A549 (cell line): ENCODE data around the gene EFEMP2. TPM values are rescaled to one million over a fixed set of nuclear protein-coding genes. Genes with fewer than 3 reads are reported as not detected.

Experiments used
- ATAC-seq, 2 experiments: fragments of 200-7000 bp in 1 of 2; fragments of >200 bp in 1 of 2; cut with Nextera tagmentation in 1 of 2; cut with Tn5 transposase in 1 of 2; 3 replicates each; pipeline versions ENCODE4 v1.8.0 to v1.9.1; 2018 to 2020; ENCODE audit warnings: mild to moderate bottlenecking in 1 of 2, moderate library complexity in 1 of 2
- CTCF ChIA-PET: fragments of 300-600 bp; sonication (Branson Sonifier 250); formaldehyde crosslinking; extraction: SDS; loops from one replicate; lab custom pipeline; 2021; ENCODE audit warnings: antibody characterized with exemption, inconsistent platforms; lab: Yijun Ruan, JAX
- POLR2A ChIA-PET: fragments of 350-600 bp; formaldehyde crosslinking; extraction: SDS; loops from one replicate; lab custom pipeline; 2021; ENCODE audit warnings: antibody characterized with exemption, inconsistent platforms; lab: Yijun Ruan, JAX
- DNase-seq, 2 experiments: peaks; one replicate each; pipeline versions ENCODE4 v3.0.0 to v3.0.0-alpha.2; 2011 to 2016; ENCODE audit warnings: low read depth in 1 of 2, low spot score in 1 of 2
- FAIRE-seq: peaks from 2 replicates; lab custom pipeline; 2011; peaks lifted over from hg19 to GRCh38; lab: Jason Lieb, UNC
- H3K27ac ChIP-seq, 2 experiments: fragments of >200 bp; sonication (Bioruptor Twin); formaldehyde crosslinking; 3 replicates each; pipeline ENCODE4 v1.5.1; 2016 to 2017
- H3K4me1 ChIP-seq: fragments of >200 bp; sonication (Bioruptor Twin); formaldehyde crosslinking; 3 replicates; pipeline ENCODE4 v1.6.1; 2016
- H3K4me2 ChIP-seq: fragments of >200 bp; sonication (Bioruptor Twin); formaldehyde crosslinking; 3 replicates; pipeline ENCODE4 v1.6.1; 2016
- H3K4me3 ChIP-seq: fragments of >200 bp; sonication (Bioruptor Twin); formaldehyde crosslinking; 3 replicates; pipeline ENCODE4 v1.5.1; 2016
- H3K9me3 ChIP-seq: fragments of >200 bp; sonication (Bioruptor Twin); formaldehyde crosslinking; 3 replicates; pipeline ENCODE4 v1.6.1; 2016
- CEBPB ChIP-seq, 2 experiments: fragments of >200 bp in 1 of 2; sonication (Bioruptor Twin) in 1 of 2; formaldehyde crosslinking in 1 of 2; IDR thresholded peaks; 2 replicates each; pipeline ENCODE4 v1.6.1; 2012 to 2016
- EHMT2 ChIP-seq: fragments of 200-600 bp; sonication (generic); IDR thresholded peaks from 2 replicates; pipeline ENCODE4 v1.6.1; 2016; ENCODE audit warnings: antibody characterized with exemption, low read depth, mild to moderate bottlenecking, moderate library complexity
- EP300 ChIP-seq, 2 experiments: fragments of >200 bp; sonication (Bioruptor Twin); formaldehyde crosslinking; IDR thresholded peaks; 2 replicates in 1 of 2; 3 replicates in 1 of 2; pipeline ENCODE4 v1.6.1; 2016 to 2017
- FOSB ChIP-seq: fragments of 250-450 bp; sonication (Bioruptor Pico); IDR thresholded peaks from 2 replicates; pipeline ENCODE4 v1.5.0; 2020; ENCODE audit warnings: mild to moderate bottlenecking, moderate library complexity
- GATA3 ChIP-seq: IDR thresholded peaks from 2 replicates; pipeline ENCODE4 v1.6.1; 2012; ENCODE audit warnings: borderline replicate concordance
- MAFK ChIP-seq: fragments of 450-650 bp; IDR thresholded peaks from 2 replicates; pipeline ENCODE4 v1.6.1; 2014; ENCODE audit not compliant: partially characterized antibody
- PHF8 ChIP-seq: fragments of 200-600 bp; sonication (generic); IDR thresholded peaks from 2 replicates; pipeline ENCODE4 v1.6.1; 2016; ENCODE audit warnings: low read depth, mild to moderate bottlenecking, antibody characterized with exemption, moderate library complexity, borderline replicate concordance
- WGBS: methylation state at CpG from one replicate; pipeline ENCODE4 v1.1.6; 2017; ENCODE audit errors: missing lambda C conversion rate; 5-methylcytosine and 5-hydroxymethylcytosine counted together
- polyA plus RNA-seq, 4 experiments: library from polyadenylated mRNA; depleted of rRNA in 3 of 4; stranded (reverse); fragments of >200 nt; fragmentation: RNase III in 1 of 4; extraction: RNeasy Plus Mini Kit Qiagen cat#74134 plus additional on column Dnase treatment in 1 of 4; gene quantifications; 2 replicates in 3 of 4; 3 replicates in 1 of 4; pipeline ENCODE4 v1.2.3, GENCODE V29; 2011 to 2017
- TF ChIP-seq, protein P1 (sequence below): fragments of >200 bp; sonication (Bioruptor Twin); formaldehyde crosslinking; IDR thresholded peaks from 2 replicates; pipeline ENCODE4 v1.6.1; 2016
- TF ChIP-seq, protein P2 (sequence below): IDR thresholded peaks from 2 replicates; pipeline ENCODE4 v1.6.1; 2012; ENCODE audit warnings: low read depth, borderline replicate concordance
- TF ChIP-seq, protein P3 (sequence below): IDR thresholded peaks from 2 replicates; pipeline ENCODE4 v1.6.1; 2012
- TF ChIP-seq, protein P4 (sequence below): fragments of 150-350 bp; IDR thresholded peaks from 2 replicates; pipeline ENCODE4 v1.6.1; 2014; ENCODE audit warnings: low read depth, mild to moderate bottlenecking, low read length

The EFEMP2 gene
- polyA plus RNA-seq, 2 of the 4 experiments (the other 2 are of a cell fraction), result 1.3 to 1.4 TPM

DNA sequence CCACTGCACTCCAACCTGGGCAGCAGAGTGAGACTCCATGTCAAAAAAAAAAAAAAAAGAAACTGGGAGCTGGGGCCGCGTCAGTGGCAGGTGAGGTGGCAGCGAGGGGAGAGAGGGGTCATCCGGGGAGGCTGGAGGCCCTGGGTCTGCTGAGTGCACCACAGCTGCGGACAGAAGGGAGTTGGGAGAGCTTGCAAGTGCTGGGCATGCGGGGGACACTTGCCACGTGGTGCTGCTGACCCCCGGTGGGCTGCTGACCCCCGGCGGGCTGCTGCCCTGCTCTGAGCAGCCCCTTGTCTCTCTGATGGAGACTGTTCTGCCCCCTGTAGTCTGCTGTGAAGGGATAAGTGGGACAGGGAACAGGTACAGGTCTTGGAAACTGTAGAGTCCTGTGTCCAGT, 49.3 kb upstream of the EFEMP2 start (continued):
- TF ChIP-seq EP300 (IDR thresholded peaks at IDR 0.05) (no peak), FOSB (CRISPR knock-in tag) (no peak)
- TF ChIP-seq, protein P1, sequence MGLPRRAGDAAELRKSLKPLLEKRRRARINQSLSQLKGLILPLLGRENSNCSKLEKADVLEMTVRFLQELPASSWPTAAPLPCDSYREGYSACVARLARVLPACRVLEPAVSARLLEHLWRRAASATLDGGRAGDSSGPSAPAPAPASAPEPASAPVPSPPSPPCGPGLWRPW, result no peak

DNA sequence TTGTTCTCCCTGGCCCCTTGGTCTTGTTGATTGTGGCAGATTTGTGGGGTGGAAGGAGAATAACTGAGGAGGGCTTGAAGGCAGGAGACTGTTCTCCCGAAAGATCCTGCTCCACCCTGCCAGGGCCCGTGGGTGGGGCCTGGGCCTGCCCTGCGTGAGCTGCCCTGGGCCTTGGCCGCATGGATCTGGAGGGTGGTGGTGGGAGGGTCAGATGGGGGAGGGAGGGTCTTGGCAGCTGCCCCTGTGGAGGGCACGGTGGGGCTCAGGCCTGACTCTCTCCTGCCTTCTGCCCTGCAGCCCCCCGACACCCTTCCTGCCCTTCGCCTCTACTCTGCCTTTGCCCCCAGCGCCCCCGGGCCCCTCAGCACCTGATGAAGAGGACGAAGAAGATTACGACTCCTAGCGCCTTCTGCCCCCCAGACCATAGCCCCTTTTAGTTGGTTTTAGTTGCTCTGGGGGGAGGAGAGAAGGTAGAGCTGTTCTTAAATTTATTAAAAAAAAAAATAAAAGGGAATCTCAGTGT, 48.5 kb upstream of the EFEMP2 start:
- TF ChIP-seq, protein P2, sequence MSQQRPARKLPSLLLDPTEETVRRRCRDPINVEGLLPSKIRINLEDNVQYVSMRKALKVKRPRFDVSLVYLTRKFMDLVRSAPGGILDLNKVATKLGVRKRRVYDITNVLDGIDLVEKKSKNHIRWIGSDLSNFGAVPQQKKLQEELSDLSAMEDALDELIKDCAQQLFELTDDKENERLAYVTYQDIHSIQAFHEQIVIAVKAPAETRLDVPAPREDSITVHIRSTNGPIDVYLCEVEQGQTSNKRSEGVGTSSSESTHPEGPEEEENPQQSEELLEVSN, result no peak
- TF ChIP-seq EHMT2 (no peak), MAFK (no peak)
- TF ChIP-seq, all 56 proteins: peak for 0
- FAIRE-seq (no peak), DNase-seq (no peak), ATAC-seq (no peak)
- 89% methylated on average over 10 of the region's 12 CpGs for WGBS
- Histone ChIP-seq H3K9me3 (no peaks in the 10 kb centered on the region), H3K4me1 (peaks cover 32% of the 10 kb centered on the region), H3K4me3 (no peak overlapping the region), H3K27ac (no peak overlapping the region; a peak in 1 of 6 replicates), H3K4me2 (peak overlapping the region; percentile 91; the same call in 2 of the 3 replicates)
- POLR2A ChIA-PET, result no interaction called here
- CTCF ChIA-PET, result interaction anchor here (0.7 to 31.6 kb wide), 4 partner anchors 9 to 67 kb away, joined by 3 to 618 read pairs (median 7); partner anchors contain the start of genes CCDC85B, FIBP and FOSL1

DNA sequence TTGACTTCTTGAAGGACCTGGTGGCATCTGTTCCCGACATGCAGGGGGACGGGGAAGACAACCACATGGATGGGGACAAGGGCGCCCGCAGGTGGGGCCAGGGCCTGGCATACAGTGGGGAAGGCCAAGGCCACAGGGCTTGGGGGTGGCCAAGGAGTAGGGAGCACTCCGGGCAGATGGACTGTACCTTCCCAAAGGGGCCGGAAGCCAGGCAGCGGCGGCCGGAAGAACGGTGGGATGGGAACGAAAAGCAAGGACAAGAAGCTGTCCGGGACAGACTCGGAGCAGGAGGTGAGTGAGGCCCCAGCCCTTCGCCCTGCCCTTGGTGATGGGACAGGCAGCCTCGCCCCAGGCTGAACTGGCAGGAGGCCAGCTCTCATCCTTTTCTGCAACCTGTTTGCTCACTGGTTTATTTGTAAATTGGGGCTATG, 47.8 kb upstream of the EFEMP2 start:
- no peak for ATAC-seq

DNA sequence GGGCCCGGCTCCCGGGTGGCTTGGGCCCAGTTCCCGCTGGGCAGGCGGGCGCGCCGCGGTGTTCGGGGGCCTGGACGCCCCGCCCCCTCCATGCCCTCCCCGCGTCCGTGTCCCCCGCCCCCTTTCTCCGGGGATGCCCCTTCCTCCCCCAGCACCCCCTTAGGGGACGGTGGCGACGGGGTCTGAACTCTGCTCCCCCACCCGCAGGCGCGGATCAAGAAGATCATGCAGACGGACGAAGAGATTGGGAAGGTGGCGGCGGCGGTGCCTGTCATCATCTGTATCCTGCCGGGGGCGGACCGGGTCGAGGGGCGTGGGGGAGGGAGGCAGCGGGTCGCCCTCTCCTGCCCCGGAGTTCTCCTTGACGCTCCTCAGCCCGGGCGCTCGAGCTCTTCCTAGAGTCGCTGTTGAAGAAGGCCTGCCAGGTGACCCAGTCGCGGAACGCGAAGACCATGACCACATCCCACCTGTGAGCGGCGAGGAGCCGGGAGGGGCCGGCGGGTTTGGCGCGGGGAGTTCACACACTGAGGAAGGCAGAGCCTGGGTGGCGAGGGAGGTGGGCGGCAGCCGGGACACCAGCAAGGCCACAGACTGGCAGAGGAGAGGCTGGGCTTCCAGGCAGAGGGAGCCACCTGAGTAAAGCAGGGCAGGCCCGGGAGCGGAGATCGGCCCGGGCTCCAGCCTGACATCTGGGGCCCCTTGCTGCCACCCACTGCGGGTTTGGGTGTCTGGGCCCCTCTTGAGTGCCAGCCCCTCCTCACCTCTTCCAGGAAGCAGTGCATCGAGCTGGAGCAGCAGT, 47.2 kb upstream of the EFEMP2 start:
- POLR2A ChIA-PET, result interaction anchor here (0.6 kb wide), 1 partner anchor 31 kb away, joined by 3 read pairs; the partner anchor contains the start of gene FIBP
- Histone ChIP-seq H3K4me3 (peak overlapping the region; percentile 64), H3K4me2 (peak overlapping the region; percentile 91), H3K27ac (peak overlapping the region; percentile 91 to 100), H3K4me1 (peaks cover 45% of the 10 kb centered on the region), H3K9me3 (no peaks in the 10 kb centered on the region)
- FAIRE-seq (no peak), DNase-seq (peak in 1 of 2 experiments; percentile 46), ATAC-seq (peak; percentile 14 to 31; a peak in 5 of 6 replicates)
- CTCF ChIA-PET, result interaction anchor here (2.5 to 31.6 kb wide), 2 partner anchors 26 to 69 kb away, joined by 8 to 618 read pairs; partner anchors contain the start of genes CCDC85B, FIBP and FOSL1
- WGBS, result 1% methylated on average over 16 of the region's 60 CpGs
- TF ChIP-seq PHF8 (peak; percentile 40; the same call in 1 of the 2 replicates), GATA3 (no peak)

More for the DNA sequence above, 47.8 kb upstream of the EFEMP2 start:
- Histone ChIP-seq H3K4me3 (peak overlapping the region; percentile 64), H3K9me3 (no peaks in the 10 kb centered on the region), H3K4me1 (peaks cover 39% of the 10 kb centered on the region), H3K4me2 (peak overlapping the region; percentile 91), H3K27ac (peak overlapping the region; percentile 91 to 100; a peak in 5 of 6 replicates)
- no peak for TF ChIP-seq CEBPB (IDR thresholded peaks at IDR 0.05)
- TF ChIP-seq, protein P3, sequence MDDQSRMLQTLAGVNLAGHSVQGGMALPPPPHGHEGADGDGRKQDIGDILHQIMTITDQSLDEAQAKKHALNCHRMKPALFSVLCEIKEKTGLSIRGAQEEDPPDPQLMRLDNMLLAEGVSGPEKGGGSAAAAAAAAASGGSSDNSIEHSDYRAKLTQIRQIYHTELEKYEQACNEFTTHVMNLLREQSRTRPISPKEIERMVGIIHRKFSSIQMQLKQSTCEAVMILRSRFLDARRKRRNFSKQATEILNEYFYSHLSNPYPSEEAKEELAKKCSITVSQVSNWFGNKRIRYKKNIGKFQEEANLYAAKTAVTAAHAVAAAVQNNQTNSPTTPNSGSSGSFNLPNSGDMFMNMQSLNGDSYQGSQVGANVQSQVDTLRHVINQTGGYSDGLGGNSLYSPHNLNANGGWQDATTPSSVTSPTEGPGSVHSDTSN, result no peak
- TF ChIP-seq, protein P4, sequence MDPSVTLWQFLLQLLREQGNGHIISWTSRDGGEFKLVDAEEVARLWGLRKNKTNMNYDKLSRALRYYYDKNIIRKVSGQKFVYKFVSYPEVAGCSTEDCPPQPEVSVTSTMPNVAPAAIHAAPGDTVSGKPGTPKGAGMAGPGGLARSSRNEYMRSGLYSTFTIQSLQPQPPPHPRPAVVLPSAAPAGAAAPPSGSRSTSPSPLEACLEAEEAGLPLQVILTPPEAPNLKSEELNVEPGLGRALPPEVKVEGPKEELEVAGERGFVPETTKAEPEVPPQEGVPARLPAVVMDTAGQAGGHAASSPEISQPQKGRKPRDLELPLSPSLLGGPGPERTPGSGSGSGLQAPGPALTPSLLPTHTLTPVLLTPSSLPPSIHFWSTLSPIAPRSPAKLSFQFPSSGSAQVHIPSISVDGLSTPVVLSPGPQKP, result no peak
- WGBS, result 75% methylated on average over 14 of the region's 15 CpGs
- ChIA-PET POLR2A (interaction anchor here (0.6 kb wide), 1 partner anchor 32 kb away, joined by 3 read pairs; the partner anchor contains the start of gene FIBP), CTCF (interaction anchor here (2.5 to 31.6 kb wide), 2 partner anchors 27 to 68 kb away, joined by 8 to 618 read pairs; partner anchors contain the start of genes CCDC85B, FIBP and FOSL1)
- FAIRE-seq (no peak), DNase-seq (no peak)
